OCI-LY7 (cell line): ENCODE results near the gene FRMD5.

ENCODE experiments used
- CTCF ChIP-seq: fragments of 200-600 bp; sonication (generic); conservative IDR thresholded peaks from 2 replicates; pipeline ENCODE4 v1.5.1; 2014; ENCODE audit warnings: mild to moderate bottlenecking, antibody characterized with exemption, low read length, moderate library complexity, mixed read lengths
- EZH2phosphoT487 ChIP-seq: fragments of 200-600 bp; sonication (generic); IDR thresholded peaks from 2 replicates; pipeline ENCODE4 v1.6.1; 2018; ENCODE audit warnings: low read depth, borderline replicate concordance, mild to moderate bottlenecking, mixed run types, antibody characterized with exemption, low read length, moderate library complexity, mixed read lengths

DNA sequence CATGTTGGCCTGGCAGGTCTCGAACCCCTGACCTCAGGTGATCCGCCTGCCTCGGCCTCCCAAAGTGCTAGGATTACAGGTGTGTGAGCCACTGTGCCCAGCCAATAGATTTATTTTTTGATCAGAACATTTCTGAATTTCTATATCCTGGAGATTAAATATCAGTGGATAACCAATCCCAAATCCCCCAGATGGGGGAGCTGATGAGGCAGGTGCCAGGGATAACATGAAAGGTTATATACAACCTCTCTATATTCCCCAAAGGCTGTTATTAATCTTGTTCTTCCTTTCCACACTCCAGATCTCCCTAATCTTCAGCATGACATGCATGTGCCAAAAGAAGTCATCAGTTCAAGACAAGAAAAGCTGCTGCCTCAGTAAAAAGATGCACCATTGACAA, 256.0 kb downstream of the FRMD5 start:
- TF ChIP-seq CTCF (peak; percentile 68), EZH2phosphoT487 (no peak)
